Measurements from ENCODE around the gene MBD1. TPM values are rescaled to one million over a fixed set of nuclear protein-coding genes. Genes with fewer than 3 reads are reported as not detected.

Gene MBD1
- total RNA-seq, 1 experiment from 2014 or later = 58.1 TPM

GRCh38 chr18:50280707-50281294 is 522 bp downstream of the MBD1 start:
- no peaks in the 10 kb centered on the region for H3K27me3 ChIP-seq (ENCODE audit: insufficient read depth, low read length)
- no peak for TF ChIP-seq CTCF (conservative IDR thresholded peaks at IDR 0.05)
- H2BK120ac ChIP-seq (ENCODE audit: low read depth, low read length, poor library complexity, severe bottlenecking) = no peak overlapping the region
- Mint-ChIP-seq H3K27me3 (ENCODE audit: low read depth) (no peaks in the 10 kb centered on the region), H3K4me1 (peaks cover 9 to 13% of the 10 kb centered on the region in 2 experiments), H3K4me3 (peak overlapping the region; percentile 95 to 98), H3K27ac (peak overlapping the region; percentile 82 to 99 (median 98); a peak in 6 of 7 replicates), H3K36me3 (ENCODE audit: insufficient read depth in 1 of 3, low read depth in 3 of 3) (peaks cover 42 to 61% (median 59%) of the 10 kb centered on the region in 3 experiments; a peak in 6 of 7 replicates), H3K9me3 (no peaks in the 10 kb centered on the region; a peak in 1 of 5 replicates)
- H2AFZ ChIP-seq (ENCODE audit: low read length) = no peak overlapping the region
- no peak overlapping the region for H4K5ac ChIP-seq (ENCODE audit: insufficient read length, low read depth, low read length)
- peak overlapping the region; percentile 67 for H3K9ac ChIP-seq (ENCODE audit: extremely low read depth, insufficient read length, low read length)
- H3K79me1 ChIP-seq (ENCODE audit: insufficient read depth, low read depth, low read length, poor library complexity, severe bottlenecking) = no peaks in the 10 kb centered on the region
- DNase-seq = no peak
- no peak overlapping the region for H3K27ac ChIP-seq (ENCODE audit: insufficient read length, low read depth, low read length)
- no peak overlapping the region for H3T11ph ChIP-seq (ENCODE audit: low read length)
- H4K8ac ChIP-seq (replicated peaks; ENCODE audit: insufficient read length, low read depth, low read length) = no peak overlapping the region
- H3K4me2 ChIP-seq (ENCODE audit: insufficient read depth, insufficient read length, low read length) = peak overlapping the region; percentile 83
- no peak overlapping the region for H4K91ac ChIP-seq (ENCODE audit: insufficient read length, low read depth, low read length)
- no peak overlapping the region for H2BK15ac ChIP-seq (ENCODE audit: low read depth, low read length)
- H3K4ac ChIP-seq (ENCODE audit: low read depth, low read length) = no peak overlapping the region
- H3K79me2 ChIP-seq (ENCODE audit: insufficient read depth, low read length) = no peaks in the 10 kb centered on the region; the same call in 1 of the 2 replicates
- H3K14ac ChIP-seq (ENCODE audit: insufficient read depth, low read length) = no peak overlapping the region; the same call in 1 of the 2 replicates
- no peak overlapping the region for H2BK5ac ChIP-seq (ENCODE audit: insufficient read length, low read length)
- peaks cover 5% of the 10 kb centered on the region for H3K23me2 ChIP-seq (ENCODE audit: insufficient read length, low read depth, low read length, poor library complexity, severe bottlenecking)
- no peak overlapping the region for H2AK5ac ChIP-seq (ENCODE audit: insufficient read length, low read length)
- no peak overlapping the region for H3K56ac ChIP-seq (ENCODE audit: insufficient read length, low read depth, low read length)
- no peaks in the 10 kb centered on the region for H3K9me3 ChIP-seq (ENCODE audit: control insufficient read depth, low read depth, low read length)
- H2BK12ac ChIP-seq (ENCODE audit: insufficient read length, low read depth, low read length) = no peak overlapping the region
- no peak overlapping the region for H3K23ac ChIP-seq (ENCODE audit: insufficient read length, low read depth, low read length)
- H3K18ac ChIP-seq (ENCODE audit: insufficient read length, low read depth, low read length) = peak overlapping the region; percentile 52
- WGBS (ENCODE audit: extremely low coverage, insufficient read length, low lambda C conversion rate) = no CpG with 5 or more reads among the region's 16 CpGs
- no peaks in the 10 kb centered on the region for H3K4me1 ChIP-seq (ENCODE audit: insufficient read depth, low read length)
- H4K20me1 ChIP-seq (ENCODE audit: control insufficient read depth, insufficient read depth, insufficient read length) = no peaks in the 10 kb centered on the region
- no peak overlapping the region for H2BK20ac ChIP-seq (ENCODE audit: low read depth, low read length, poor library complexity, severe bottlenecking)
